Skeletal muscle tissue (tissue), 4 donors: ENCODE results near the gene VSIG10. TPM values are rescaled to one million over a fixed set of nuclear protein-coding genes. Genes with fewer than 3 reads are reported as not detected.

Experiments
- H3K27ac ChIP-seq: one replicate; pipeline ENCODE4 v1.7.0; 2013; ENCODE audit warnings: mild to moderate bottlenecking, low read depth, low read length, inconsistent platforms
- H3K27me3 ChIP-seq, 3 donors: one replicate each; pipeline ENCODE4 v1.7.0; 2013; ENCODE audit warnings: low read length in 3 of 3; ENCODE audit not compliant: control insufficient read depth in 3 of 3, insufficient read depth in 3 of 3
- H3K36me3 ChIP-seq, 3 donors: one replicate each; pipeline ENCODE4 v1.7.0; 2013; ENCODE audit warnings: low read length in 3 of 3; ENCODE audit not compliant: control insufficient read depth in 3 of 3, insufficient read depth in 3 of 3
- H3K4me1 ChIP-seq, 3 donors: one replicate each; pipeline ENCODE4 v1.7.0; 2013; ENCODE audit warnings: low read length in 3 of 3, mild to moderate bottlenecking in 3 of 3; ENCODE audit not compliant: control insufficient read depth in 3 of 3, insufficient read depth in 3 of 3
- H3K4me3 ChIP-seq, 3 donors: one replicate each; pipeline ENCODE4 v1.7.0; 2013; ENCODE audit warnings: low read length in 3 of 3
- H3K9ac ChIP-seq, 3 donors: one replicate each; pipeline ENCODE4 v1.7.0; 2013; ENCODE audit warnings: low read length in 3 of 3, mild to moderate bottlenecking in 3 of 3, moderate library complexity in 2 of 3, low read depth in 1 of 3
- H3K9me3 ChIP-seq, 3 donors: one replicate each; pipeline ENCODE4 v1.7.0; 2013; ENCODE audit warnings: low read length in 3 of 3; ENCODE audit not compliant: control insufficient read depth in 3 of 3
- total RNA-seq: library from RNA; depleted of rRNA; stranded (reverse); fragments of >200 nt; gene quantifications from one replicate; pipeline ENCODE4 v1.2.3, GENCODE V29; 2014
- donor health status: Osteomylitis.

Gene VSIG10
- total RNA-seq, 1 donor from 2014 or later: 20.4 TPM

DNA sequence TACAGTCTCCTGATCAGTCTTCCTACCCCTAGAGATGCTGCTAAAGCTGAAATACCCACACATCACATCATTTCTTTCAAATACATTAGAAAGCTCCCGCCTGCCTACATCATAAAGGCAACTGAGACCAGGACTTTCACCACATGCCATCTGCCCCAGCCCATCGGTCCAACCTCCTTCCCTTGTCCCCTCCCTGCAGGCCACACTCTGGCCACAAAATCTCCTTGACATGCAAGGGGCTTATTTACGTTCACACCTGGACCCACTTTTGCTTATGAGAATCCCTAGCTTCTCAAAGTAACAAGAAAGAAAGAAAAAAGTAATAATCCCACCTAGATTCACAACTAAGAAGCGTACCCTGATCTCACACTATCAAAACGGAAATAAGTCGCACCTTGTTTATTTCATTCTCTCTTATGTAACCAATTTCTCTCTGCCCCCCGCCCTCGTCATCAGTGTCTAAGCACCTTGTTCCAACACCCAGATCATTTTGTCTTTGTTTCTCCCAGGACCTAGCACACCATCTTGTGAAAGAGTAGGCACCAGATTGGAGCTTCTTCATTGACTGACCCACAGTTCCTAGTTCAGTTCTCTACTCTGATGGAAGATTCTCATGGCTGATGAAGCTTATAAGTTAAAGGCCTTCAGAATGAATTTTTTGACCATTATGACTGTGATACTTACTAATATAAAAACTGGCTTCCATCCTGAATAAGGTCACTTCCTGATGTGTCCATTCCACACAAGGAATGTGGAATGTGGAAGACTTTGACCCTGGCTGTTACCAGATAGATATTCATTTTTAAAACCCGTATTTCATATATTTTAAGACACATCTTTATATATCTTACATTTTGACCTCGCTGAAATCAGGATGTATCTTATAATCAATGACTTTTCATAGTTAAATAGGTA, 50.5 kb downstream of the VSIG10 start:
- Histone ChIP-seq H3K9ac (peak overlapping the region in 2 of 3 donors; percentile 18 to 34), H3K4me1 (peaks cover 29 to 42% (median 40%) of the 10 kb centered on the region in 3 donors), H3K36me3 (peaks cover 2 to 9% (median 5%) of the 10 kb centered on the region in 3 donors), H3K4me3 (peak overlapping the region in 2 of 3 donors; percentile 6 to 44), H3K27me3 (no peaks in the 10 kb centered on the region), H3K27ac (peak overlapping the region; percentile 81), H3K9me3 (no peaks in the 10 kb centered on the region)

DNA sequence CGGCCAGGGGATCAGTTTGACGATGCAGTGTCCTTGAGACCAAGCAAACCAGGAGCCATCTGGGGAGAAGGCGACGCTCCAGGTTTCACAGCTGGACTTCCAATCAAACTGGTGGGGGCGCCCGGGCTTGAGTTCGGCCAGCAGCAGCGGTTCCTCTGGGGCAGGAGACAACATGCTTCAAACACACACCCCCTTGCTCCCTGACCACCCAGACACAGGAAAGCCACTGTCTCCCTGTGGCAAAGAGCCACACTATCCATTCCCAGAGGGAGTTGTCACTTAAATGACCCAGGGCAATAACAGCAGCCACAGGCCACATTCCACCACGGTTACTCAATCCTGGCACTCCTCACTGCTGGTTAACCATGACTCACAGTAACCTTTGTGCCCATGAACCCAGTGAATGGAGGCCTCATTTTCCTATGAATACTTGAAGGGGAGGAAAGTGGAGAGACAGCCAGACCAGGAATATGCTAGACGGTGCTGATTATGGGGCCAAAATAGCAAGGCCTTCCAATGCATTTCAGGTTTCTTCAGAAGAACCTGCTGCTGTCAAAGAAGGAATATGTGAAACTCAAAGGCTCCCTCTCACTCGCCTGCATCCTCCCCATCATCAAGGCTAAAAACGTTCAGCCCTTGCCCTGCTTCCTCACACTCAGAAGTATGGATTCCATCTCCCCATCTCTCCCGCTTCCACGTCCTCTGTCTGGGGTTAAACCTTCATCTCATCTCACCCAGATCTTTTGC, 51.3 kb downstream of the VSIG10 start:
- Histone ChIP-seq H3K4me3 (peak overlapping the region; percentile 6 to 49 (median 44)), H3K4me1 (peaks cover 29 to 42% (median 40%) of the 10 kb centered on the region in 3 donors), H3K9me3 (no peaks in the 10 kb centered on the region), H3K27me3 (no peaks in the 10 kb centered on the region), H3K9ac (peak overlapping the region; percentile 18 to 62 (median 59)), H3K27ac (peak overlapping the region; percentile 81), H3K36me3 (peaks cover 7 to 9% (median 7%) of the 10 kb centered on the region in 3 donors)

GRCh38 chr12:118050972-118051910, 52.6 kb downstream of the VSIG10 start:
- H3K4me3 ChIP-seq: no peak overlapping the region
- peaks cover 7 to 10% (median 9%) of the 10 kb centered on the region in 3 donors for H3K36me3 ChIP-seq
- H3K9me3 ChIP-seq: no peaks in the 10 kb centered on the region
- no peaks in the 10 kb centered on the region for H3K27me3 ChIP-seq
- peak overlapping the region; percentile 81 for H3K27ac ChIP-seq
- H3K9ac ChIP-seq: no peak overlapping the region
- H3K4me1 ChIP-seq: peaks cover 29 to 35% (median 34%) of the 10 kb centered on the region in 3 donors

GRCh38 chr12:118046430-118046829, 57.4 kb downstream of the VSIG10 start:
- Histone ChIP-seq H3K9ac (no peak overlapping the region), H3K4me3 (no peak overlapping the region), H3K4me1 (no peaks in the 10 kb centered on the region), H3K36me3 (peaks cover 31 to 38% (median 38%) of the 10 kb centered on the region in 3 donors), H3K27ac (no peak overlapping the region), H3K9me3 (no peaks in the 10 kb centered on the region), H3K27me3 (no peaks in the 10 kb centered on the region)

DNA sequence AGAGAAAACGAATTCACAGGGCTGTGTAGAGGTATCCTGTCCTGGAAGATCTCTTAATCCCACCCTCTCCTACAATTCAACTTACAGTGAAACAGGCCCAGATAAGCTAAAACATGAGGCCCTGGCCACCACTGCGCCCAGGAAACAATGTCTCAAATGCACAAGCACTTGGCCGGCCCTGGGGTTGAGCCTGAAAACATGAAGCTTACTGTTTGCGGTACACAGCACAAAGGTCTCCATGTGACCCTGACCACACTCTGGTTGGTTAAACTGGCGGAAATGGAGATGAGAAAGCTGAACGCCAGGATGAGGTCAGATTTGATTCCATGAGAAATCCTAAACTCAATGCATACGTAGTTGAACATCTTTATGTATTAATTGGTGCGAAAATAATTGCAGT, 59.2 kb downstream of the VSIG10 start:
- no peak overlapping the region for H3K4me3 ChIP-seq
- no peaks in the 10 kb centered on the region for H3K9me3 ChIP-seq
- no peaks in the 10 kb centered on the region for H3K4me1 ChIP-seq
- H3K27me3 ChIP-seq: no peaks in the 10 kb centered on the region
- no peak overlapping the region for H3K9ac ChIP-seq
- peaks cover 39 to 51% (median 40%) of the 10 kb centered on the region in 3 donors for H3K36me3 ChIP-seq
- no peak overlapping the region for H3K27ac ChIP-seq

GRCh38 chr12:118044075-118044474, 59.7 kb downstream of the VSIG10 start:
- H3K36me3 ChIP-seq: peaks cover 42 to 54% (median 44%) of the 10 kb centered on the region in 3 donors
- no peak overlapping the region for H3K27ac ChIP-seq
- H3K4me1 ChIP-seq: no peaks in the 10 kb centered on the region
- H3K27me3 ChIP-seq: no peaks in the 10 kb centered on the region
- no peak overlapping the region for H3K9ac ChIP-seq
- no peak overlapping the region for H3K4me3 ChIP-seq
- no peaks in the 10 kb centered on the region for H3K9me3 ChIP-seq

- Histone ChIP-seq H3K27me3 (no peaks in the 10 kb centered on the region), H3K27ac (no peak overlapping the region), H3K4me1 (no peaks in the 10 kb centered on the region), H3K9ac (no peak overlapping the region), H3K36me3 (peaks cover 49 to 61% (median 55%) of the 10 kb centered on the region in 3 donors), H3K4me3 (no peak overlapping the region), H3K9me3 (no peaks in the 10 kb centered on the region)
Observed at GRCh38 chr12:118042091-118042490, 61.7 kb downstream of the VSIG10 start.

DNA sequence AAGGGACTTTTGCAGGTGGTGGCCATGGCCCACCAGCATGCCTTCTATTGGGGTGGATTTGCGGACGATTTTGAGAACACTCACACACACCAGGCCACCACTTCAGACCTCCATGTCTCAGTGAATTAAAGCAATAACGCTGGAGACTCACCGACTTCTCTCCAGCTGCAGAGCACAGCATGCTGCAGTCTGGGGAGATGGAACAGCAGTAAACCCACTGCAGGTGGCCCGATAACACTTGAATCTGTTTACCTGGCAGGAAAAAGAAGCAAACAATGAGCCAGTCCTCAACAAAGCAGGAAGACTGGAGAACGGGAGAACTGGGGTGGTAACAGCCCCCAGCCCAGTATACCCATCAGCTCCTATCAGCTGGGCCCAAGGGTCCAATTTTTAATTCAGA, 65.7 kb downstream of the VSIG10 start:
- no peak overlapping the region for H3K27ac ChIP-seq
- no peaks in the 10 kb centered on the region for H3K27me3 ChIP-seq
- peaks cover 0 to 2% (median 0%) of the 10 kb centered on the region in 3 donors for H3K4me1 ChIP-seq
- no peak overlapping the region for H3K4me3 ChIP-seq
- H3K9me3 ChIP-seq: no peaks in the 10 kb centered on the region
- peak overlapping the region in 1 of 3 donors; percentile 8 for H3K9ac ChIP-seq
- H3K36me3 ChIP-seq: peaks cover 72 to 83% (median 77%) of the 10 kb centered on the region in 3 donors

GRCh38 chr12:118036672-118037411, 67.0 kb downstream of the VSIG10 start:
- H3K36me3 ChIP-seq: peaks cover 64 to 83% (median 73%) of the 10 kb centered on the region in 3 donors

More at GRCh38 chr12:118036672-118037411, 67.0 kb downstream of the VSIG10 start:
- Histone ChIP-seq H3K27me3 (no peaks in the 10 kb centered on the region), H3K9ac (no peak overlapping the region), H3K4me1 (peaks cover 0 to 2% (median 0%) of the 10 kb centered on the region in 3 donors), H3K27ac (no peak overlapping the region), H3K4me3 (no peak overlapping the region), H3K9me3 (no peaks in the 10 kb centered on the region)
